HUES64 (cell line): ENCODE measurements around the gene BANP.
"Not testable (repeated sequence)": the region's sequence is repeated elsewhere in the genome, so short reads cannot be mapped to it uniquely, and the experiment has no call there.

Source experiments
- H3K27ac ChIP-seq: 2 replicates; pipeline ENCODE4 v1.7.0; 2013; ENCODE audit warnings: low read depth, low read length, inconsistent platforms
- H3K27me3 ChIP-seq: 2 replicates; pipeline ENCODE4 v1.6.1; 2013; ENCODE audit warnings: mild to moderate bottlenecking, low read length; ENCODE audit not compliant: insufficient read depth
- H3K36me3 ChIP-seq: 2 replicates; pipeline ENCODE4 v1.6.1; 2013; ENCODE audit warnings: mild to moderate bottlenecking, low read length; ENCODE audit not compliant: insufficient read depth
- H3K4me1 ChIP-seq: 2 replicates; pipeline ENCODE4 v1.6.1; 2013; ENCODE audit warnings: mild to moderate bottlenecking, low read length, moderate library complexity; ENCODE audit not compliant: insufficient read depth
- H3K4me3 ChIP-seq: 2 replicates; pipeline ENCODE4 v1.5.1; 2013; ENCODE audit warnings: mild to moderate bottlenecking, low read length, moderate library complexity
- H3K9ac ChIP-seq: 2 replicates; pipeline ENCODE4 v1.6.1; 2013; ENCODE audit warnings: mild to moderate bottlenecking, low read depth, low read length
- H3K9me3 ChIP-seq: 2 replicates; pipeline ENCODE4 v1.6.1; 2013; ENCODE audit warnings: low read depth, low read length; ENCODE audit not compliant: insufficient read depth
- WGBS: fragments of 150-250, 120-280 bp; methylation state at CpG from one replicate; pipeline ENCODE4 v1.1.7; 2013; ENCODE audit warnings: missing lambda C conversion rate; 5-methylcytosine and 5-hydroxymethylcytosine counted together

The BANP gene

GRCh38 chr16:87930456-87930855, 20.8 kb upstream of the BANP start:
- H3K4me1 ChIP-seq, result no peaks in the 10 kb centered on the region
- H3K9me3 ChIP-seq, result no peaks in the 10 kb centered on the region
- H3K9ac ChIP-seq, result no peak overlapping the region
- WGBS, result 78% methylated on average over 11 of the region's 11 CpGs
- no peak overlapping the region for H3K4me3 ChIP-seq
- no peaks in the 10 kb centered on the region for H3K27me3 ChIP-seq
- no peak overlapping the region for H3K27ac ChIP-seq
- H3K36me3 ChIP-seq, result no peaks in the 10 kb centered on the region

GRCh38 chr16:87931504-87931903, 19.7 kb upstream of the BANP start:
- WGBS, result 94% methylated on average over 17 of the region's 17 CpGs
- Histone ChIP-seq H3K9ac (no peak overlapping the region), H3K4me3 (no peak overlapping the region), H3K27ac (no peak overlapping the region), H3K4me1 (no peaks in the 10 kb centered on the region), H3K9me3 (no peaks in the 10 kb centered on the region), H3K36me3 (no peaks in the 10 kb centered on the region), H3K27me3 (no peaks in the 10 kb centered on the region)

- not testable (repeated sequence) for H3K36me3 ChIP-seq, H3K9ac ChIP-seq, H3K9me3 ChIP-seq, H3K27ac ChIP-seq, H3K4me3 ChIP-seq, H3K27me3 ChIP-seq, H3K4me1 ChIP-seq
- WGBS, result 94% methylated on average over 17 of the region's 17 CpGs
These were observed 18.6 kb upstream of the BANP start for GRCh38 chr16:87932475-87933139.

- WGBS, result 87% methylated on average over 3 of the region's 3 CpGs
- Histone ChIP-seq H3K27me3 (no peaks in the 10 kb centered on the region), H3K4me1 (no peaks in the 10 kb centered on the region), H3K9ac (no peak overlapping the region), H3K36me3 (no peaks in the 10 kb centered on the region), H3K27ac (no peak overlapping the region), H3K9me3 (no peaks in the 10 kb centered on the region), H3K4me3 (no peak overlapping the region)
These were observed 18.1 kb upstream of the BANP start for GRCh38 chr16:87933140-87933495.

- not testable (repeated sequence) for H3K9ac ChIP-seq, H3K27me3 ChIP-seq, H3K36me3 ChIP-seq, H3K4me1 ChIP-seq, H3K9me3 ChIP-seq, H3K27ac ChIP-seq, H3K4me3 ChIP-seq
- 91% methylated on average over 16 of the region's 19 CpGs for WGBS
These were observed 16.3 kb upstream of the BANP start for GRCh38 chr16:87934752-87935425.

GRCh38 chr16:87936016-87936374, 15.2 kb upstream of the BANP start:
- not testable (repeated sequence) for H3K4me3 ChIP-seq, H3K9me3 ChIP-seq, H3K27me3 ChIP-seq, H3K9ac ChIP-seq, H3K36me3 ChIP-seq, H3K4me1 ChIP-seq, H3K27ac ChIP-seq
- WGBS, result 91% methylated on average over 14 of the region's 14 CpGs

- H3K27me3 ChIP-seq, result no peaks in the 10 kb centered on the region
- no peaks in the 10 kb centered on the region for H3K4me1 ChIP-seq
- H3K9ac ChIP-seq, result no peak within 1 kb of the TSS
- H3K36me3 ChIP-seq, result no peaks in the 10 kb centered on the region
- H3K4me3 ChIP-seq, result no peak within 1 kb of the TSS
- WGBS, result 93% methylated on average over 15 of the region's 15 CpGs
- no peaks in the 10 kb centered on the region for H3K9me3 ChIP-seq
- H3K27ac ChIP-seq, result no peak within 1 kb of the TSS
These were observed 14.6 kb upstream of the BANP start, which contains the start of gene CA5A for GRCh38 chr16:87936375-87937230. TSS of gene CA5A (minus strand) at chr16:87936529. CDS start at chr16:87936450, 79 bp downstream.

GRCh38 chr16:87937231-87937542, 14.0 kb upstream of the BANP start:
- not testable (repeated sequence) for H3K36me3 ChIP-seq, H3K4me1 ChIP-seq, H3K9ac ChIP-seq, H3K27ac ChIP-seq, H3K27me3 ChIP-seq, H3K4me3 ChIP-seq, H3K9me3 ChIP-seq
- 90% methylated on average over 7 of the region's 7 CpGs for WGBS

- Histone ChIP-seq H3K9ac (no peak overlapping the region), H3K27ac (no peak overlapping the region), H3K36me3 (no peaks in the 10 kb centered on the region), H3K27me3 (no peaks in the 10 kb centered on the region), H3K4me1 (no peaks in the 10 kb centered on the region), H3K9me3 (no peaks in the 10 kb centered on the region), H3K4me3 (no peak overlapping the region)
- 98% methylated on average over 4 of the region's 4 CpGs for WGBS
These were observed 12.8 kb upstream of the BANP start for GRCh38 chr16:87938412-87938949.

GRCh38 chr16:87939562-87940423, 11.4 kb upstream of the BANP start:
- Histone ChIP-seq H3K9ac (no peak overlapping the region), H3K4me1 (no peaks in the 10 kb centered on the region), H3K9me3 (no peaks in the 10 kb centered on the region), H3K4me3 (no peak overlapping the region), H3K27me3 (no peaks in the 10 kb centered on the region), H3K36me3 (no peaks in the 10 kb centered on the region), H3K27ac (no peak overlapping the region)
- WGBS, result 92% methylated on average over 13 of the region's 13 CpGs
